ENCODE measurements around the gene KCNQ1.

DNA sequence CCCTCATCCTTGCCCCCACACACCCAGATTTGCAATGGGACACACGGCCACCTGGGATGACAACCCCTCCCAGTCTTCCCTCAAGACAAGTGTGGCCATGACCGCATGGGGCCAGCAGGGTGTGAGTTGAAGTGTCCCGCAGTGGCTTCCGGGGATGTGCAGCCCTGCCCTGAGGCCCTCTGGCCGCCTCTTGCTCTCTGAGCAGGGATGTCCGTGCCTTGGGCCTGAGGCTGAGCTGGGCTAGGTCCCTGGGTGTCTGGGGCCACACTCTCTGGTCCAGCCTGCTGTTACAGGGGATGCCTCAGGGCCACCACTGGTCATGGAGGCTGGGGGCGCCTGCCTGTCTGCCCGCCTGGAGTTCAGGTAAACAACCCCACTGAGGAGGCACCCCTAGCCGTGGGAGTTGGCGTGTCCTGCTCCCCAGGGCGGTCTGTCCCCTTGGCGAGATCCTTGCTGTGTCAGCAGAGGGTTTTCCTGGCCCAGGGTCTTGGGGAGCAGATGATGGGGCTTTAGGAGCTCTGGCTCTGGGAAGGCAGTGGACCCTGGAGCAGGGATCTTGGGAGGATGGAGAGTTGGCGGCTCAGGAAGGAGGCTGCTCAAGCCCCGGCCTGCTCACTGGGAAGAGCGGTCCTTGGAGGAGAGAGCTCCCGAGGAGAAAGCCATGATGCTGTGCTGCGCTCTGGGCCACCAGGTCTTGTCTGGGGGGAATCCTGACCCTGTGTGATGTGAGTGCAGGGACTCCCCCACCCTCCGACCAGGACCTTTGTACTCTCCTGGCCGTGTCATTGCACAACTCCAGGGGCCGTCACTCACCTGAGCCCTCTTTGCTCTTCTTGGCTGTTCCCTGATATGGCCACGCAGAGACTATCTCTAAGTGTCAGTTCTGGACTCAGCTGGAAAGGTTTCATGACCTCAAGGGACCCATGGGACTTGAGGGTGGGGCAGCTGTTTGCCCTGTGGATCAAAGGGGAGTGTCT is 67.9 kb downstream of the KCNQ1 start:
- TF ChIP-seq TOX (CRISPR knock-in tag; IDR thresholded peaks at IDR 0.05; ENCODE audit: borderline replicate concordance) (no peak), ZNF565 (CRISPR knock-in tag; conservative IDR thresholded peaks at IDR 0.05; ENCODE audit: low read depth) (no peak), ARNTL (CRISPR knock-in tag; IDR thresholded peaks at IDR 0.05; ENCODE audit: borderline replicate concordance, low read depth) (no peak), CSDC2 (CRISPR knock-in tag; IDR thresholded peaks at IDR 0.05) (no peak), ISL1 (CRISPR knock-in tag; IDR thresholded peaks at IDR 0.05) (no peak), RARB (CRISPR knock-in tag; IDR thresholded peaks at IDR 0.05) (no peak), TCF4 (CRISPR knock-in tag; IDR thresholded peaks at IDR 0.05; ENCODE audit: borderline replicate concordance) (no peak), TSHZ2 (CRISPR knock-in tag; IDR thresholded peaks at IDR 0.05) (no peak), SNAI2 (CRISPR knock-in tag; IDR thresholded peaks at IDR 0.05) (no peak), ZNF70 (CRISPR knock-in tag; IDR thresholded peaks at IDR 0.05) (no peak), CREB5 (CRISPR knock-in tag; IDR thresholded peaks at IDR 0.05; ENCODE audit: low read depth) (no peak), BACH2 (CRISPR knock-in tag; IDR thresholded peaks at IDR 0.05; ENCODE audit: borderline replicate concordance) (no peak), ZFP30 (CRISPR knock-in tag; IDR thresholded peaks at IDR 0.05) (no peak)
- TF ChIP-seq, protein P1, sequence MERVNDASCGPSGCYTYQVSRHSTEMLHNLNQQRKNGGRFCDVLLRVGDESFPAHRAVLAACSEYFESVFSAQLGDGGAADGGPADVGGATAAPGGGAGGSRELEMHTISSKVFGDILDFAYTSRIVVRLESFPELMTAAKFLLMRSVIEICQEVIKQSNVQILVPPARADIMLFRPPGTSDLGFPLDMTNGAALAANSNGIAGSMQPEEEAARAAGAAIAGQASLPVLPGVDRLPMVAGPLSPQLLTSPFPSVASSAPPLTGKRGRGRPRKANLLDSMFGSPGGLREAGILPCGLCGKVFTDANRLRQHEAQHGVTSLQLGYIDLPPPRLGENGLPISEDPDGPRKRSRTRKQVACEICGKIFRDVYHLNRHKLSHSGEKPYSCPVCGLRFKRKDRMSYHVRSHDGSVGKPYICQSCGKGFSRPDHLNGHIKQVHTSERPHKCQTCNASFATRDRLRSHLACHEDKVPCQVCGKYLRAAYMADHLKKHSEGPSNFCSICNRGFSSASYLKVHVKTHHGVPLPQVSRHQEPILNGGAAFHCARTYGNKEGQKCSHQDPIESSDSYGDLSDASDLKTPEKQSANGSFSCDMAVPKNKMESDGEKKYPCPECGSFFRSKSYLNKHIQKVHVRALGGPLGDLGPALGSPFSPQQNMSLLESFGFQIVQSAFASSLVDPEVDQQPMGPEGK (CRISPR knock-in tag; IDR thresholded peaks at IDR 0.05; ENCODE audit: borderline replicate concordance): no peak

Measured in SK-N-SH treated with all-trans-retinoic acid at 6 μM for 48 hours (cell line).